Measurements from ENCODE around the gene HEXIM2.

Gene HEXIM2

GRCh38 chr17:45116434-45117016 lies 45.1 kb upstream of the HEXIM2 start:
- DNase-seq (ENCODE audit: low read depth), result no peak
- TF ChIP-seq CTCF (IDR thresholded peaks at IDR 0.05; ENCODE audit: insufficient read depth, low read depth, low read length, missing control alignments), result no peak
- H3K4me3 ChIP-seq (ENCODE audit: low read length), result no peak overlapping the region

DNA sequence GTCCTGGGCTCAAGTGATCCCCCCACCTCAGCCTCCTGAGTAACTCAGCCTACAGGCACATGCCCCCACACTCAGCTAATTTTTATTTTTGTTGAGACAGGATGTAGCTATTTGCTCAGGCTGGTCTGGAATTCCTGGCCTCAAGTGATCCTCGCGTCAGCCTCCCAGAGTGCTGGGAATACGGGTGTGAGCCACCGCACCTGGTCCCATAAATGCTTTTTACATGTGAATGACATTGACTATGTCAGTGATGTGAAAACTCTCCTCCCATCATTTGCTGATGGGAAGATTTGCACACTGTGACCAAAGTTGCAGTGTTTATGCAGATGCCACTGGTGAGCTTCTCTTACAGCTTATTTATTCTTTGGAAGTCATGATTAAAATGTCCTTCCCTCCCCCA lies 44.3 kb upstream of the HEXIM2 start:
- TF ChIP-seq CTCF (IDR thresholded peaks at IDR 0.05; ENCODE audit: insufficient read depth, low read depth, low read length, missing control alignments), result no peak
- DNase-seq (ENCODE audit: low read depth), result no peak
- no peak overlapping the region for H3K4me3 ChIP-seq (ENCODE audit: low read length)

DNA sequence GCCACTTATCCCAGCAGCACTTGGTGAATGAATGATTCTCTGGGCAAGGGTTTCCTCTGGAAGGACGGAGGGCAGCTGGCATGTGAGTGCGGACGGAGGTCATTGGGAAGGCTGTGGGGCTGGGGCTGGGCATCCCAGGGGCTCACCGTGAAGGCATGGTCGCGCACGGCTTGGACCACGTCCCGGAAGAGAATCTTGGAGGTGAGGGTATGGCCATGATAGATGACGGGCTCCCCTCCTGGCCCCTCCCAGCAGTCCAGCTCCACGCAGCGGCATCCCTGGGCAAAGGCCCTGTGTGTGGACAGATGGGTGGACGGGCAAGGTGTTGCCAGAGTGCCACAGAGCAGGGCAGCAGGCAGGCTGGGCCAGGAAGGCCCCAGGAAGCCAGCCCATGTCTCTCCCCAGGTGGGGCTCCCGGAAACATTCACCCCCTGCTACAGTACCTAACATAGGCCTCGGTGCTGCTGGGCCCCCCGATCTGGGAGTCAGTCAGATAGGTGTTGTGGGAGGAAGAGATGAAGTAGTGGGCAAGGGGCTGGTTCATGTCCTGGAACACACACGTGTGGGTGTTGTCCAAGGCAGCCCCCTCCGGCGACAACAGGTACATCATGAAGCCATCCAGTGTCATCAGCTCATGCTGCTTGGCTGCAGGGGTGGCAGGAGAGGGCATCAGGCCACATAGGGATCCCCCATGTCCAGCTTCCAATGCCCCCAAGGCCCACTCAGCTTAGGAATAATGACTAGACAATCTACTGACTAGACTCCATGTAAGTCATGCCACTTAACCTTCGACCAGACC lies 43.6 kb upstream of the HEXIM2 start:
- no peak for TF ChIP-seq CTCF (IDR thresholded peaks at IDR 0.05; ENCODE audit: insufficient read depth, low read depth, low read length, missing control alignments)
- no peak overlapping the region for H3K4me3 ChIP-seq (ENCODE audit: low read length)
- DNase-seq (ENCODE audit: low read depth), result no peak

GRCh38 chr17:45118691-45119090 lies 43.0 kb upstream of the HEXIM2 start:
- no peak for TF ChIP-seq CTCF (IDR thresholded peaks at IDR 0.05; ENCODE audit: insufficient read depth, low read depth, low read length, missing control alignments)
- H3K4me3 ChIP-seq (ENCODE audit: low read length), result no peak overlapping the region
- no peak for DNase-seq (ENCODE audit: low read depth)

- no peak overlapping the region for H3K4me3 ChIP-seq (ENCODE audit: low read length)
- no peak for DNase-seq (ENCODE audit: low read depth)
- no peak for TF ChIP-seq CTCF (IDR thresholded peaks at IDR 0.05; ENCODE audit: insufficient read depth, low read depth, low read length, missing control alignments)
These were observed 41.7 kb upstream of the HEXIM2 start for GRCh38 chr17:45119964-45120363.

GRCh38 chr17:45120558-45120957 lies 41.1 kb upstream of the HEXIM2 start:
- H3K4me3 ChIP-seq (ENCODE audit: low read length), result no peak overlapping the region
- no peak for TF ChIP-seq CTCF (IDR thresholded peaks at IDR 0.05; ENCODE audit: insufficient read depth, low read depth, low read length, missing control alignments)
- DNase-seq (ENCODE audit: low read depth), result no peak

GRCh38 chr17:45121055-45121454 lies 40.6 kb upstream of the HEXIM2 start:
- no peak for DNase-seq (ENCODE audit: low read depth)
- TF ChIP-seq CTCF (IDR thresholded peaks at IDR 0.05; ENCODE audit: insufficient read depth, low read depth, low read length, missing control alignments), result no peak
- no peak overlapping the region for H3K4me3 ChIP-seq (ENCODE audit: low read length)

Measured in epithelial cell of esophagus (primary cell).